Measurements from ENCODE around the gene SLC25A33.

DNA sequence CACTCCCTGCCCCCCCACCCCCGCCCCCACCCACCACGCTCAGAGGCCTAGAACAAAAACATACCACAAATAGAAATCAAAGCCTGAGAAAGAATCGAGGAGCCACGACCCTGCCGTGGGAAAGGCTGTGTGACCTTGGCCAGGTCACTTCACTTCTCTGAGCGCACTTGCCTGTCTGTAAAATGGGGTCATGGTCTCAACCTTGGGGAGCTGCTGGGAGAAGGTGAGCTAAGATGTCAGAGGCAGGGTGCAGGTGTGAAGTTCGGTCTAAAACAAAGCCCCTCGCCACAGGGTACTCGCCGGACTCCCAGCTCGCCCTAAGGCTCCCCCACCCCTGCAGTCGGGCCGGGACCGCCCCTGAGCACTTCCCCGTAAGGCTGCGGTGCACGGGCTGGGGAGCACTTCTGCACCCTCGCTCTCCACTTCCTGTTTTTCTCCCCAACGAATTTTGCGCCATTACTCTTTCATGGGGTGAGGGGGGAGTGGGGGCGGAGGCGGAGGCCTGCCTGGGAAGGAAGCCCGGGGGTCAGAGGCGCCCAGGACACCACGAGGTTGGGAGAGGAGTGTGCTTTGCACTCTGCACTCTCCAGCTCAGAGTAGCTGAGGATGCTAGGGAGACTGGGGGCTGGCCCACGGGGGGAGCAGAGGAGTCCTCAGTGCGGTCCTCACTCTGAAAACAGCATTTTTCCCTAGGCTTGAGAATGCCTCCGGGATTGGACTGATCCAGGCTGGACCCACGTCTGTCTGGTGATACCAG is 90.4 kb downstream of the SLC25A33 start:
- TF ChIP-seq ZNF701 (tag by site-specific recombination; IDR thresholded peaks at IDR 0.05): no peak
- TF ChIP-seq, protein P1, sequence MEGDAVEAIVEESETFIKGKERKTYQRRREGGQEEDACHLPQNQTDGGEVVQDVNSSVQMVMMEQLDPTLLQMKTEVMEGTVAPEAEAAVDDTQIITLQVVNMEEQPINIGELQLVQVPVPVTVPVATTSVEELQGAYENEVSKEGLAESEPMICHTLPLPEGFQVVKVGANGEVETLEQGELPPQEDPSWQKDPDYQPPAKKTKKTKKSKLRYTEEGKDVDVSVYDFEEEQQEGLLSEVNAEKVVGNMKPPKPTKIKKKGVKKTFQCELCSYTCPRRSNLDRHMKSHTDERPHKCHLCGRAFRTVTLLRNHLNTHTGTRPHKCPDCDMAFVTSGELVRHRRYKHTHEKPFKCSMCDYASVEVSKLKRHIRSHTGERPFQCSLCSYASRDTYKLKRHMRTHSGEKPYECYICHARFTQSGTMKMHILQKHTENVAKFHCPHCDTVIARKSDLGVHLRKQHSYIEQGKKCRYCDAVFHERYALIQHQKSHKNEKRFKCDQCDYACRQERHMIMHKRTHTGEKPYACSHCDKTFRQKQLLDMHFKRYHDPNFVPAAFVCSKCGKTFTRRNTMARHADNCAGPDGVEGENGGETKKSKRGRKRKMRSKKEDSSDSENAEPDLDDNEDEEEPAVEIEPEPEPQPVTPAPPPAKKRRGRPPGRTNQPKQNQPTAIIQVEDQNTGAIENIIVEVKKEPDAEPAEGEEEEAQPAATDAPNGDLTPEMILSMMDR (tag by site-specific recombination; IDR thresholded peaks at IDR 0.05): no peak
- no peak for TF ChIP-seq PRDM1 (tag by site-specific recombination; IDR thresholded peaks at IDR 0.05)
- TF ChIP-seq RBAK (tag by site-specific recombination; IDR thresholded peaks at IDR 0.05): no peak
- no peak for TF ChIP-seq ZNF660 (tag by site-specific recombination; IDR thresholded peaks at IDR 0.05)
- TF ChIP-seq YY1 (tag by site-specific recombination; IDR thresholded peaks at IDR 0.05): no peak
- TF ChIP-seq ZNF274 (IDR thresholded peaks at IDR 0.05; ENCODE audit: low read length): no peak
- TF ChIP-seq ZNF274 (tag by site-specific recombination; IDR thresholded peaks at IDR 0.05; ENCODE audit: borderline replicate concordance): no peak
- no peak for TF ChIP-seq KLF10 (tag by site-specific recombination; IDR thresholded peaks at IDR 0.05)
- no peak for TF ChIP-seq ZNF785 (tag by site-specific recombination; IDR thresholded peaks at IDR 0.05)
- TF ChIP-seq ZNF223 (tag by site-specific recombination; IDR thresholded peaks at IDR 0.05): no peak
- TF ChIP-seq, protein P2, sequence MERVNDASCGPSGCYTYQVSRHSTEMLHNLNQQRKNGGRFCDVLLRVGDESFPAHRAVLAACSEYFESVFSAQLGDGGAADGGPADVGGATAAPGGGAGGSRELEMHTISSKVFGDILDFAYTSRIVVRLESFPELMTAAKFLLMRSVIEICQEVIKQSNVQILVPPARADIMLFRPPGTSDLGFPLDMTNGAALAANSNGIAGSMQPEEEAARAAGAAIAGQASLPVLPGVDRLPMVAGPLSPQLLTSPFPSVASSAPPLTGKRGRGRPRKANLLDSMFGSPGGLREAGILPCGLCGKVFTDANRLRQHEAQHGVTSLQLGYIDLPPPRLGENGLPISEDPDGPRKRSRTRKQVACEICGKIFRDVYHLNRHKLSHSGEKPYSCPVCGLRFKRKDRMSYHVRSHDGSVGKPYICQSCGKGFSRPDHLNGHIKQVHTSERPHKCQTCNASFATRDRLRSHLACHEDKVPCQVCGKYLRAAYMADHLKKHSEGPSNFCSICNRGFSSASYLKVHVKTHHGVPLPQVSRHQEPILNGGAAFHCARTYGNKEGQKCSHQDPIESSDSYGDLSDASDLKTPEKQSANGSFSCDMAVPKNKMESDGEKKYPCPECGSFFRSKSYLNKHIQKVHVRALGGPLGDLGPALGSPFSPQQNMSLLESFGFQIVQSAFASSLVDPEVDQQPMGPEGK (tag by site-specific recombination; IDR thresholded peaks at IDR 0.05): no peak

Data from HEK293 (cell line).